ENCODE data around the gene IHH.
A peak's percentile ranks its signal among the peaks of the same experiment; 100 is the strongest.

The IHH gene

DNA sequence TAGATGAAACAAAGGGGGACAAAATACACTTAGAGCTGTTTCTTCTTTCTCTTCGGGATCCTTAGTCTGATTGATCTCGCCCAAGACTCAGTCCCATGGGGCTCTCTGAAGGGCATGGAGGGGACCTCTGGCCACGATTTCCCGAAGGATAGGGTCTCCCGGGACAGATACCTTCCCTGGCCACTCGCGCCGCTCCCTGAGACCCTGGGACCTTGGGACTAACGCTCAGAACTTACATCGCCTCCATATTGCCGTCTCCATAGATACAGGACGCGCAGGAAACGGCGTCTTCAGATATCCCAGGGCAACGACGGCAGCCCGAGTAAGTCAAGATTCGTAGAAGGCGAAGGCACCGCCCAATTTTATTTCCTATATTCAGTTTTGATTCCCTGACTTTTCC is 19.5 kb downstream of the IHH start, which contains the start of gene CFAP65:
CFAP65 (minus strand) TSS at position 265 of the 400 bp plus-strand sequence. CDS start 2,468 bp downstream, outside the sequence.
- Histone ChIP-seq H3K27me3 (ENCODE audit: low read depth) (peaks cover 49% of the 10 kb centered on the region), H3K36me3 (replicated peaks) (no peaks in the 10 kb centered on the region), H3K4me3 (no peak within 1 kb of the TSS), H3K9me3 (no peaks in the 10 kb centered on the region), H3K4me1 (no peaks in the 10 kb centered on the region)
- no peak for DNase-seq (ENCODE audit: low spot score in 2 of 2)
- in situ Hi-C loops (cut with MboI; ENCODE audit: low sequenced_read_pairs), result no loop called here

DNA sequence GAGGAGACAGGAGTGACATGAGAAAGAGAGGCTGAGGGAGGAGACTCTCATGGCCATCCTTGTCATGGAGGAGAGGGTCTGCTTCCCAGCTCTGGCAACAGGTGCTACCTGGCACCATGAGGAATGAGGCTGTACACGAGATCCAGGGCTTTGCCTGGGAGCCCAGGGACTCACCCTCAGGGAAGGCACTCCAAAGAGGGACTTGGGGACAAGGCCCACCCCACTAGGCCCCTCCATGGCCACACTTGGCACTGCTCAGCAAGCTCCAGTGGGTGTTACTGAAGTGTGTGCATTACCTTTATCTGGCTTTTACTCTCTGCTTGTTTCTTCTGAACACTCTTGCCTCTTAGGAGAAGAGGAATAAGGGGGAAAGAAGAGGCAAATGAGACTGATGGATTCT is 22.1 kb downstream of the IHH start:
- in situ Hi-C loops (cut with MboI; ENCODE audit: low sequenced_read_pairs), result no loop called here
- H3K9me3 ChIP-seq, result no peaks in the 10 kb centered on the region

GRCh38 chr2:219037783-219038499 is 22.8 kb downstream of the IHH start:
- H3K36me3 ChIP-seq (replicated peaks), result no peaks in the 10 kb centered on the region
- peaks cover 53% of the 10 kb centered on the region for H3K27me3 ChIP-seq (ENCODE audit: low read depth)
- H3K9me3 ChIP-seq, result no peaks in the 10 kb centered on the region
- no peak for DNase-seq (ENCODE audit: low spot score in 2 of 2)
- H3K4me3 ChIP-seq, result no peak overlapping the region
- H3K4me1 ChIP-seq, result no peaks in the 10 kb centered on the region
- in situ Hi-C loops (cut with MboI; ENCODE audit: low sequenced_read_pairs), result no loop called here

More for the DNA sequence above, 22.1 kb downstream of the IHH start:
- peaks cover 52% of the 10 kb centered on the region for H3K27me3 ChIP-seq (ENCODE audit: low read depth)
- H3K36me3 ChIP-seq (replicated peaks), result no peaks in the 10 kb centered on the region
- no peak for DNase-seq (ENCODE audit: low spot score in 2 of 2)
- no peaks in the 10 kb centered on the region for H3K4me1 ChIP-seq
- H3K4me3 ChIP-seq, result no peak overlapping the region

- no peak for DNase-seq (ENCODE audit: low spot score in 2 of 2)
- in situ Hi-C loops (cut with MboI; ENCODE audit: low sequenced_read_pairs), result no loop called here
- no peaks in the 10 kb centered on the region for H3K4me1 ChIP-seq
- no peak overlapping the region for H3K4me3 ChIP-seq
- no peaks in the 10 kb centered on the region for H3K36me3 ChIP-seq (replicated peaks)
- H3K9me3 ChIP-seq, result no peaks in the 10 kb centered on the region
- peaks cover 41% of the 10 kb centered on the region for H3K27me3 ChIP-seq (ENCODE audit: low read depth)
These were observed 24.8 kb downstream of the IHH start for GRCh38 chr2:219035942-219036341.

DNA sequence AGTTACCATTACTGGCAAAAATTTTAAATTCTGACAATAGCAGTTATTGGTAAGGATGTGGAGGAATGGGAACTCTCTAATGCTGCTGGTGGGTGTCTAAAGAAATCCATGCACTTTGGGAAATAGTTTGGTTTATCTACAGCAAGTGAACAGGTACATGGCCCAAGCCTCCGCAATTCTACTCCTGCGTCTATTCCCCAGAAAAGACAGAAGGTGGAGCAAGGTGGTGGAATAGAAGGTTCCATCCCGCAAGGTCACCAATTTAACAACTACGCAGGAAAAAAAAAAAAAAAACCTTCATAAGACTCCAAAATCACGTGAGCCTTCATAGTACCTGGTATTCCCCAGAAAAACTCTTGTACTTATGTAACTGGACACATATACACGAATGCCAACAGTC is 25.9 kb downstream of the IHH start:
- in situ Hi-C loops (cut with MboI; ENCODE audit: low sequenced_read_pairs), result no loop called here

GRCh38 chr2:219032051-219032745 is 28.5 kb downstream of the IHH start:
- Histone ChIP-seq H3K36me3 (replicated peaks) (no peaks in the 10 kb centered on the region), H3K27me3 (ENCODE audit: low read depth) (peaks cover 17% of the 10 kb centered on the region; the same call in 1 of the 2 replicates), H3K4me1 (no peaks in the 10 kb centered on the region), H3K4me3 (no peak overlapping the region), H3K9me3 (no peaks in the 10 kb centered on the region)
- DNase-seq (ENCODE audit: low spot score in 2 of 2), result no peak
- in situ Hi-C loops (cut with MboI; ENCODE audit: low sequenced_read_pairs), result no loop called here

More for the DNA sequence above, 25.9 kb downstream of the IHH start:
- H3K4me3 ChIP-seq, result no peak overlapping the region
- H3K9me3 ChIP-seq, result no peaks in the 10 kb centered on the region
- no peaks in the 10 kb centered on the region for H3K4me1 ChIP-seq
- peaks cover 30% of the 10 kb centered on the region for H3K27me3 ChIP-seq (ENCODE audit: low read depth)
- no peak for DNase-seq (ENCODE audit: low spot score in 2 of 2)
- no peaks in the 10 kb centered on the region for H3K36me3 ChIP-seq (replicated peaks)

- DNase-seq (ENCODE audit: low spot score in 2 of 2), result no peak
- Histone ChIP-seq H3K4me1 (no peaks in the 10 kb centered on the region), H3K4me3 (no peak overlapping the region), H3K36me3 (replicated peaks) (no peaks in the 10 kb centered on the region), H3K27me3 (ENCODE audit: low read depth) (peaks cover 14% of the 10 kb centered on the region; the same call in 1 of the 2 replicates), H3K9me3 (no peaks in the 10 kb centered on the region)
- in situ Hi-C loops (cut with MboI; ENCODE audit: low sequenced_read_pairs), result no loop called here
These were observed 29.5 kb downstream of the IHH start for GRCh38 chr2:219031005-219031738.

GRCh38 chr2:219030177-219030940 is 30.4 kb downstream of the IHH start:
- in situ Hi-C loops (cut with MboI; ENCODE audit: low sequenced_read_pairs), result no loop called here
- Histone ChIP-seq H3K4me1 (no peaks in the 10 kb centered on the region), H3K9me3 (no peaks in the 10 kb centered on the region), H3K36me3 (replicated peaks) (no peaks in the 10 kb centered on the region), H3K27me3 (ENCODE audit: low read depth) (peaks cover 14% of the 10 kb centered on the region; the same call in 1 of the 2 replicates), H3K4me3 (no peak overlapping the region)
- no peak for DNase-seq (ENCODE audit: low spot score in 2 of 2)

- in situ Hi-C loops (cut with MboI; ENCODE audit: low sequenced_read_pairs), result loop anchor here (5.0 kb wide), 1 partner anchor 123 kb away; no protein-coding TSS in a partner anchor
- Histone ChIP-seq H3K4me3 (no peak overlapping the region), H3K9me3 (no peaks in the 10 kb centered on the region), H3K27me3 (ENCODE audit: low read depth) (peaks cover 11% of the 10 kb centered on the region; the same call in 1 of the 2 replicates), H3K4me1 (no peaks in the 10 kb centered on the region), H3K36me3 (replicated peaks) (no peaks in the 10 kb centered on the region)
- peak; percentile 66 to 86 for DNase-seq (ENCODE audit: low spot score in 2 of 2)
These were observed 30.9 kb downstream of the IHH start for GRCh38 chr2:219029829-219030165.

- in situ Hi-C loops (cut with MboI; ENCODE audit: low sequenced_read_pairs), result loop anchor here (5.0 kb wide), 1 partner anchor 123 kb away; no protein-coding TSS in a partner anchor
- no peak for DNase-seq (ENCODE audit: low spot score in 2 of 2)
- H3K4me1 ChIP-seq, result no peaks in the 10 kb centered on the region
- H3K27me3 ChIP-seq (ENCODE audit: low read depth), result peaks cover 11% of the 10 kb centered on the region; the same call in 1 of the 2 replicates
- no peaks in the 10 kb centered on the region for H3K36me3 ChIP-seq (replicated peaks)
- no peak overlapping the region for H3K4me3 ChIP-seq
- no peaks in the 10 kb centered on the region for H3K9me3 ChIP-seq
These were observed 31.5 kb downstream of the IHH start for GRCh38 chr2:219028996-219029828.

- Histone ChIP-seq H3K27me3 (ENCODE audit: low read depth) (peaks cover 8% of the 10 kb centered on the region; the same call in 1 of the 2 replicates), H3K9me3 (no peaks in the 10 kb centered on the region), H3K36me3 (replicated peaks) (no peaks in the 10 kb centered on the region), H3K4me1 (no peaks in the 10 kb centered on the region), H3K4me3 (no peak overlapping the region)
- no peak for DNase-seq (ENCODE audit: low spot score in 2 of 2)
- in situ Hi-C loops (cut with MboI; ENCODE audit: low sequenced_read_pairs), result loop anchor here (5.0 kb wide), 1 partner anchor 124 kb away; no protein-coding TSS in a partner anchor
These were observed 32.6 kb downstream of the IHH start for GRCh38 chr2:219028141-219028540.

DNA sequence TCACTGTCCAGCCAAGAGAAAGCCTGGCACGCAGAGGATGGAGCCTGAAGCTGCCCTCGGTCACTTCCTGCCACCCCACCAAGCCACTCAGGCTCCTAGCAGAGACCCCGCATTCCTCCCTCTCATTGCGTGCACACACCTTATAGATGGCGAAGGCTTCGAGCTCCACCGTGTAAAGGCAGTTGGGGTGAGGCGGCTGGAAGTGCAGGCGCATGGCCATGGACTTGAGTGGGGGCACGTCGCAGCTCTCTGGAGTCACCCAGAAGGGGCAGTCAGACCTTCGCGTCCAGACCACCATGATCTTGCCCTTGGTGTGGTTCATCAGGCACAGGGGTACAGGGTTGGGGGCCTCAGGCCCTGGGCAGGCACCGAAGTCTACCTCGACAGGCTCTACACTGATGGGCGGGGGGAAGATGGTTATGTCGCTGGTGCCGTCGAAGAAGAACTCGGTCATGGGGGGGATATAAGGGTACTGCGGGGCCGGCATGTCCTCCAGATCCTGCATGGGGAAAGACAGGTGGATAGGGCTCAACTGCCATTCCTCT is 33.1 kb downstream of the IHH start:
- no peaks in the 10 kb centered on the region for H3K9me3 ChIP-seq
- no peak for DNase-seq (ENCODE audit: low spot score in 2 of 2)
- in situ Hi-C loops (cut with MboI; ENCODE audit: low sequenced_read_pairs), result loop anchor here (5.0 kb wide), 1 partner anchor 125 kb away; no protein-coding TSS in a partner anchor
- peaks cover 6% of the 10 kb centered on the region; the same call in 1 of the 2 replicates for H3K27me3 ChIP-seq (ENCODE audit: low read depth)
- no peaks in the 10 kb centered on the region for H3K36me3 ChIP-seq (replicated peaks)
- H3K4me1 ChIP-seq, result no peaks in the 10 kb centered on the region
- no peak overlapping the region for H3K4me3 ChIP-seq

All from HAP-1 (cell line).